MM.1S (cell line): ENCODE data around the gene RXRA.

ENCODE experiments used
- DNase-seq: peaks from one replicate; pipeline ENCODE4 v3.0.0-alpha.2; 2015
- H2AFZ ChIP-seq: fragments of 300-600 bp; sonication (generic); 2 replicates; pipeline ENCODE4 v1.6.0; 2016; ENCODE audit warnings: antibody characterized with exemption, low read length
- H3F3A ChIP-seq: fragments of 300-600 bp; sonication (generic); 2 replicates; pipeline ENCODE4 v1.6.1; 2016; ENCODE audit warnings: mild to moderate bottlenecking, antibody characterized with exemption, low read length, moderate library complexity, mixed read lengths; ENCODE audit not compliant: insufficient read depth
- H3K27ac ChIP-seq: fragments of 300-600 bp; sonication (generic); 2 replicates; pipeline ENCODE4 v1.5.1; 2016; ENCODE audit warnings: mild to moderate bottlenecking, low read length
- H3K27me3 ChIP-seq: fragments of 300-600 bp; sonication (generic); replicated peaks from 2 replicates; pipeline ENCODE4 v1.6.0; 2016; ENCODE audit warnings: low read length; ENCODE audit not compliant: insufficient read depth
- H3K36me3 ChIP-seq: fragments of 300-600 bp; sonication (generic); replicated peaks from 2 replicates; pipeline ENCODE4 v1.6.1; 2016; ENCODE audit warnings: mild to moderate bottlenecking, low read length, mixed read lengths; ENCODE audit not compliant: insufficient read depth
- H3K4me1 ChIP-seq: fragments of 300-600 bp; sonication (generic); 2 replicates; pipeline ENCODE4 v1.6.1; 2016; ENCODE audit warnings: low read length, mixed read lengths
- H3K4me2 ChIP-seq: fragments of 300-600 bp; sonication (generic); 2 replicates; pipeline ENCODE4 v1.6.0; 2016; ENCODE audit warnings: low read depth, low read length
- H3K4me3 ChIP-seq: fragments of 300-600 bp; sonication (generic); 2 replicates; pipeline ENCODE4 v1.5.1; 2016; ENCODE audit warnings: low read length, mixed read lengths
- H3K79me2 ChIP-seq: fragments of 300-600 bp; sonication (generic); 2 replicates; pipeline ENCODE4 v1.6.1; 2016; ENCODE audit warnings: mixed run types, low read length, mixed read lengths
- H3K9ac ChIP-seq: fragments of 300-600 bp; sonication (generic); 2 replicates; pipeline ENCODE4 v1.6.1; 2016; ENCODE audit warnings: low read length, mixed read lengths
- H3K9me2 ChIP-seq: fragments of 300-600 bp; sonication (generic); replicated peaks from 2 replicates; pipeline ENCODE4 v1.6.1; 2016; ENCODE audit warnings: mild to moderate bottlenecking, low read length, mixed read lengths; ENCODE audit not compliant: insufficient read depth
- H3K9me3 ChIP-seq: fragments of 300-600 bp; sonication (generic); replicated peaks from 2 replicates; pipeline ENCODE4 v1.6.1; 2016; ENCODE audit warnings: mild to moderate bottlenecking, low read length, mixed read lengths; ENCODE audit not compliant: insufficient read depth
- H4K20me1 ChIP-seq: fragments of 300-600 bp; sonication (generic); 2 replicates; pipeline ENCODE4 v1.6.1; 2016; ENCODE audit warnings: mild to moderate bottlenecking, low read length, moderate library complexity, mixed read lengths; ENCODE audit not compliant: insufficient read depth
- EZH2 ChIP-seq: fragments of 300-600 bp; sonication (generic); optimal IDR thresholded peaks from 2 replicates; pipeline ENCODE3; 2017; ENCODE audit warnings: low read depth, mild to moderate bottlenecking, antibody characterized with exemption, low read length, mixed read lengths
- EZH2phosphoT487 ChIP-seq: fragments of 300-600 bp; sonication (generic); IDR thresholded peaks from 2 replicates; pipeline ENCODE4 v1.6.1; 2018; ENCODE audit warnings: antibody characterized with exemption, low read length
- TF ChIP-seq, protein P1 (sequence below): fragments of 300-600 bp; sonication (generic); IDR thresholded peaks from 2 replicates; pipeline ENCODE4 v1.5.1; 2016; ENCODE audit warnings: antibody characterized with exemption, low read length, mixed read lengths

The RXRA gene

DNA sequence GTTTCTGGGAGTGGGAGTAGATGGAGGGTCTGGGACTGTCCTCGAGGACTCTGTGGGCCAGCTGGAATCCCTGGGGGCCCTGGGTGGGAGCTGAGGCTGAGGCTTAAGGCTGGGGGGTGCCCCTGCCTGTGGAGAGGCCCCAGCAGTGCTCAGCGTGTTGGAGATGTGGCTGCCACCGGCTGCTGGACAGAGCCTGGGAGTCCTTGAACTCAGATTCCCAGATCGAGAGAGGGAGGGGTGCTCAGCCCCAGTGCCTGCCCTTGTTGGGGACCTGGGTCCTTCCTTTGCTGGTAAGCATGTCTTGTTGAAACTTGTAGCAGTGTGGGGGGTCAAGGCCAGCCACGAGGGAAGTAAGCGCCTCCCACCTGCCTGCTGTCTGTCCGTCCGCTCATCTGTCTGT lies 10.7 kb downstream of the RXRA start:
- H3K4me2 ChIP-seq = no peak overlapping the region
- no peaks in the 10 kb centered on the region for H3K27me3 ChIP-seq
- no peak for DNase-seq
- peaks cover 19% of the 10 kb centered on the region for H3K79me2 ChIP-seq
- H2AFZ ChIP-seq = no peak overlapping the region
- no peaks in the 10 kb centered on the region for H3K36me3 ChIP-seq
- no peaks in the 10 kb centered on the region for H3F3A ChIP-seq
- H3K9me3 ChIP-seq = no peaks in the 10 kb centered on the region
- TF ChIP-seq EZH2phosphoT487 (no peak), EZH2 (no peak)
- TF ChIP-seq, protein P1, sequence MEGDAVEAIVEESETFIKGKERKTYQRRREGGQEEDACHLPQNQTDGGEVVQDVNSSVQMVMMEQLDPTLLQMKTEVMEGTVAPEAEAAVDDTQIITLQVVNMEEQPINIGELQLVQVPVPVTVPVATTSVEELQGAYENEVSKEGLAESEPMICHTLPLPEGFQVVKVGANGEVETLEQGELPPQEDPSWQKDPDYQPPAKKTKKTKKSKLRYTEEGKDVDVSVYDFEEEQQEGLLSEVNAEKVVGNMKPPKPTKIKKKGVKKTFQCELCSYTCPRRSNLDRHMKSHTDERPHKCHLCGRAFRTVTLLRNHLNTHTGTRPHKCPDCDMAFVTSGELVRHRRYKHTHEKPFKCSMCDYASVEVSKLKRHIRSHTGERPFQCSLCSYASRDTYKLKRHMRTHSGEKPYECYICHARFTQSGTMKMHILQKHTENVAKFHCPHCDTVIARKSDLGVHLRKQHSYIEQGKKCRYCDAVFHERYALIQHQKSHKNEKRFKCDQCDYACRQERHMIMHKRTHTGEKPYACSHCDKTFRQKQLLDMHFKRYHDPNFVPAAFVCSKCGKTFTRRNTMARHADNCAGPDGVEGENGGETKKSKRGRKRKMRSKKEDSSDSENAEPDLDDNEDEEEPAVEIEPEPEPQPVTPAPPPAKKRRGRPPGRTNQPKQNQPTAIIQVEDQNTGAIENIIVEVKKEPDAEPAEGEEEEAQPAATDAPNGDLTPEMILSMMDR = no peak
- peaks cover 3% of the 10 kb centered on the region; the same call in 1 of the 2 replicates for H4K20me1 ChIP-seq
- H3K27ac ChIP-seq = no peak overlapping the region
- no peaks in the 10 kb centered on the region for H3K9me2 ChIP-seq
- H3K4me1 ChIP-seq = no peaks in the 10 kb centered on the region
- H3K4me3 ChIP-seq = no peak overlapping the region
- no peak overlapping the region for H3K9ac ChIP-seq

DNA sequence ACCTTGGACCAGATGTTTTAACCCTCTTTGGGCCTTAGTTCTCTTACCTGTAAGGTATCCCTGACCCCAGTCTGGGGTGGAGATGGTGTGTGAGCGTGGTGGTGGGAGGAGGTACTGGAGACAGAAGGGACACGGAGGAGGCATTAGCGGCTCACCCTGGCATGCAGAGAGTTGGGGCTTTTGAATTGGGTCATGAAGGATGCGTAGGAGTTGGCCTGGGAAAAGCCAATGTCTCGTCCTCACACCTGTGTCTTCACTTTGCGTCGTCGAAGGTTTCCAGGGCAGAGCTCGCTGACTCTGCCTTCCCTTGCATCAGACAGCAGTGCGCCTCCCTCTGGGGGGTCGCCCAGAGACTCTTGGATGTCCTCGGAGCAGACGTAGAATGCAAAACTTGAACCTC lies 11.2 kb downstream of the RXRA start:
- Histone ChIP-seq H3K4me3 (no peak overlapping the region), H3K4me1 (no peaks in the 10 kb centered on the region), H3K79me2 (peaks cover 15% of the 10 kb centered on the region; the same call in 1 of the 2 replicates), H2AFZ (no peak overlapping the region), H3K9me3 (no peaks in the 10 kb centered on the region), H3K27ac (no peak overlapping the region), H3K9ac (no peak overlapping the region), H3K9me2 (no peaks in the 10 kb centered on the region), H4K20me1 (peaks cover 3% of the 10 kb centered on the region; the same call in 1 of the 2 replicates), H3K27me3 (no peaks in the 10 kb centered on the region), H3K4me2 (no peak overlapping the region), H3F3A (no peaks in the 10 kb centered on the region), H3K36me3 (no peaks in the 10 kb centered on the region)
- DNase-seq = no peak
- TF ChIP-seq EZH2 (no peak), EZH2phosphoT487 (no peak)
- TF ChIP-seq, protein P1 = no peak

DNA sequence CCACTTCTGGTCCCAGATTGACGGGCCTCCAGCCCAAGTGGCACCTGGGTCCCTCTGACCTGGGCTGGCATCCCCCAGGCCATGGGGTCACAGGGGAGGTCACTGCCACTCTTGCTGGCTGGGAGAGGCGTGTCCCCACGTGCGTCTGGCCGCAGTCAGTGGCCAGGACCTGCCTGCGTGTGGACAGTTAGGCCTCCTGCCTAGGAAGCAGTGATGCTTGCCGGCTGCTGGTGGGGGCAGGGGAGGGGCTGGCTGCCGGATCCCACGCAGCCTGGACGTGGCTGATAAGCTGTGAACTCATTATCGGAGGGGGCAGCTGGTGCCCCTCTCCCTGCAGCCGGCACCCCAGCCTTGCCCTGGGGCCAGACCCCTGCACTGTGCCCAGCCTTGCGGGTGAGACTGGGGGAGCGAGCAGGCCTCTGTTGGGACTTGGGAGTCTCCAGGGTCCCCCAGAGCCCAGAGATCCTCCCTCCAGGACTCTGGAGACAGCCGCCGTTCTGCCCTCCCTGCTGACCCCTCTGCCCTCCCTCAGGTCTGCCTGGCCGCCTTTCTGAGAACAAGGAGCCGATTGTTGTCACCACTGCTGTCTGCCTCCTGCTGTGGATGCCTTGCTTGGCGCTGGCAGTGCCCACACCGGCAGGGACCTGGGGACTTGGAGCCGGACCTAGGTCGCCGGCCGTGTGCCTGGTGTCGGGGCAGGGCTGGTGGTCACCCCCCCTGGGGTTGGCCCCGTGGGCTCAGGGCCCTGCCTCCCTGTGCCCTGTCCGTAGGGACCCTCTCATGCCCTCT lies 12.3 kb downstream of the RXRA start:
- TF ChIP-seq EZH2 = no peak
- TF ChIP-seq EZH2phosphoT487 = no peak
- TF ChIP-seq, protein P1 = no peak
- Histone ChIP-seq H3K9me2 (no peaks in the 10 kb centered on the region), H4K20me1 (peaks cover 3% of the 10 kb centered on the region; the same call in 1 of the 2 replicates), H3K27ac (no peak overlapping the region), H2AFZ (no peak overlapping the region), H3K4me2 (no peak overlapping the region), H3F3A (no peaks in the 10 kb centered on the region), H3K9me3 (no peaks in the 10 kb centered on the region), H3K36me3 (no peaks in the 10 kb centered on the region), H3K79me2 (peaks cover 12% of the 10 kb centered on the region; the same call in 1 of the 2 replicates), H3K4me3 (no peak overlapping the region), H3K27me3 (no peaks in the 10 kb centered on the region), H3K9ac (no peak overlapping the region), H3K4me1 (no peaks in the 10 kb centered on the region)
- DNase-seq = no peak
